CD4-positive, alpha-beta T cell treated with Interleukin-21 for 1 hour (primary cell): Measurements from ENCODE around the gene MPDU1.
A peak's percentile ranks its signal among the peaks of the same experiment; 100 is the strongest.

Experiments
- DNase-seq: peaks from one replicate; pipeline ENCODE4 v3.0.0-alpha.2; 2020

The MPDU1 gene

DNA sequence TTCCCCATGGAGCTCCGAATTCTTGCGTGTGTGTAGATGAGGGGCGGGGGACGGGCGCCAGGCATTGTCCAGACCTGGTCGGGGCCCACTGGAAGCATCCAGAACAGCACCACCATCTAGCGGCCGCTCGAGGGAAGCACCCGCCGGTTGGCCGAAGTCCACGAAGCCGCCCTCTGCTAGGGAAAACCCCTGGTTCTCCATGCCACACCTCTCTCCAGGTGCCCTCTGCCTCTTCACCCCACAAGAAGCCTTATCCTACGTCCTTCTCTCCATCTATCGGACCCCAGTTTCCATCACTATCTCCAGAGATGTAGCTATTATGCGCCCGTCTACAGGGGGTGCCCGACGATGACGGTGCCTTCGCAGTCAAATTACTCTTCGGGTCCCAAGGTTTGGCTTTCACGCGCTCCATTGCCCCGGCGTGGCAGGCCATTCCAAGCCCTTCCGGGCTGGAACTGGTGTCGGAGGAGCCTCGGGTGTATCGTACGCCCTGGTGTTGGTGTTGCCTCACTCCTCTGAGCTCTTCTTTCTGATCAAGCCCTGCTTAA is 22.6 kb upstream of the MPDU1 start:
- peak; percentile 86 for DNase-seq

DNA sequence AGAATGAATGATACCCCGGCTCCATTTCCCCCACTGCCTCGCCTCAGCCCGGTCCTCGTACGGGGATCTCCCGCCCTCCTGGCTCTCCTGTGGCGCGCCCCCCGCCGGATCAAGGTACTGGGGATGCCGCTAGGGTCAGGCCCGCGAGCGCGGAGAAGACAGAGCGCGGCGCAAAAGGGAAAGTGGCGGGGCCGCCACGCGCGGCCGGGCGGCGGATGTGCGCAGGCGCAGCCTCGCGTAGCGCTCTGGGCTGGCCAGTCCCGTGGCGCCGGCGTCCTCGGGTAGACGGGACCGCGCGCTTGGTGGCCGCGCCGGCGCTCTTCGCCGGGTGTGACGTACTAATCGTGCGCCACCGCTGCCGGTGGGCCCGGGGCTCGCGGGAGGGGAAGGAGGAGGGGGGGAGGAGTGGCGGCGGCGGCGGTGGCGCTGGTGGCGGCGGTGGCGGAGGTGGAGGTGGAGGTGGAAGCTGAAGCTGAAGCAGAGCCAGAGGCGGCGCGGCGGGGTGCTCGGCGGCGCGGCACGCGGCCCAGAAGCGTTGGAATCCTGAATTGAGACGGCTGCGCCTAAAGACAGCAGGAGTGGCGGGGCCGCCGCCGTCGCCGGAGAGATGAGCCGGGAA is 22.0 kb upstream of the MPDU1 start, which contains the start of gene SENP3:
SENP3 (plus strand) TSS at position 331 of the 619 bp plus-strand sequence. CDS start 1,158 bp downstream, outside the sequence.
- peak; percentile 94 for DNase-seq

DNA sequence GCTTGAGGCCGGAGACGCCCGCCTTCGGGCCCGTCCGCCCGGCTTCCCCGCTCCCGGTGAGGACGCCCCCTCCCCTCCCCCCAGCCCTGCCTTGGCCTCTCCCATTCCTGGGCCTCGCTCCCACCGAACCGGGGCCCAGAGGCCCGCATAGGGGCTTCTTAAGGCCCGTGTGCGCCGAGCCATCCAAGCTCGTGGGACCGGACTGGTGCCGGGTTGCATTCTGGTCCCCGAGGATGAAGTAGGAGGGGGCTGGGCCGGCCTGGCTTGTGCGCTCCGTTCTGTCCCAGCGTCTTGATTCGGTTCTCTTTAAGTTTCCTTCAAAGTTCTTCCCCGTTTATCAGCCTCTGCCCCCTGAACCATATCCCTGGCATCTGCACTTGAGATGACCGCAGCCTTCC is 21.4 kb upstream of the MPDU1 start:
- no peak for DNase-seq

DNA sequence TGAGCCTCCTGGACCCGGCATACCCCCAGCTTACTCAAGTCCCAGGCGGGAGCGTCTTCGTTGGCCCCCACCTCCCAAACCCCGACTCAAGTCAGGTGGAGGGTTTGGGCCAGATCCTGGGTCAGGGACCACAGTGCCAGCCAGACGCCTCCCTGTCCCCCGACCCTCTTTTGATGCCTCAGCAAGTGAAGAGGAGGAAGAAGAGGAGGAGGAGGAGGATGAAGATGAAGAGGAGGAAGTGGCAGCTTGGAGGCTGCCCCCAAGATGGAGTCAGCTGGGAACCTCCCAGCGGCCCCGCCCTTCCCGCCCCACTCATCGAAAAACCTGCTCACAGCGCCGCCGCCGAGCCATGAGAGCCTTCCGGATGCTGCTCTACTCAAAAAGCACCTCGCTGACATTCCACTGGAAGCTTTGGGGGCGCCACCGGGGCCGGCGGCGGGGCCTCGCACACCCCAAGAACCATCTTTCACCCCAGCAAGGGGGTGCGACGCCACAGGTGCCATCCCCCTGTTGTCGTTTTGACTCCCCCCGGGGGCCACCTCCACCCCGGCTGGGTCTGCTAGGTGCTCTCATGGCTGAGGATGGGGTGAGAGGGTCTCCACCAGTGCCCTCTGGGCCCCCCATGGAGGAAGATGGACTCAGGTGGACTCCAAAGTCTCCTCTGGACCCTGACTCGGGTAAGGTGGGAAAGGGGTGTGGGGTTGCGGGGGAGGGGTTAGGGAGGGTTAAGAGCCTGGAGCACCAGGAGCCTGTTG is 20.4 kb upstream of the MPDU1 start:
- no peak for DNase-seq

DNA sequence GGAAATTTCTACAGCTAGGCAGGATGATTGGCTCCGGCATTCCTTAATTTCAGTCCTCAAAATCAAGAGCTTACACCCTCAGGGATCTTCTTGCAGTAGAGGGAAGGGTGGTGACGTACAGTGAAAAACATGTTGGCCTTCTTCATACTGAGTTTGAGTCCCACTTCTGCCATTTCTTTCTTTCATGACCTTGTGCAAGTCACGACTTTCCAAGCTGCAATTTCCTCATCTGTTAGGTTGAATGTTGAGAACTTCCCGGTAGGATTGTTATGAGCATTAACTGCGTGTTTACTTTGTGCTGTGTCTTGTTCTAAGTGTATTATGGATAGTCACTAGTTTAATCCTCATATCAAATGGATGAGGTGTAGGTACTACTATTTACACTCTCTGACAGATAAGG is 14.1 kb upstream of the MPDU1 start:
- DNase-seq, result no peak

DNA sequence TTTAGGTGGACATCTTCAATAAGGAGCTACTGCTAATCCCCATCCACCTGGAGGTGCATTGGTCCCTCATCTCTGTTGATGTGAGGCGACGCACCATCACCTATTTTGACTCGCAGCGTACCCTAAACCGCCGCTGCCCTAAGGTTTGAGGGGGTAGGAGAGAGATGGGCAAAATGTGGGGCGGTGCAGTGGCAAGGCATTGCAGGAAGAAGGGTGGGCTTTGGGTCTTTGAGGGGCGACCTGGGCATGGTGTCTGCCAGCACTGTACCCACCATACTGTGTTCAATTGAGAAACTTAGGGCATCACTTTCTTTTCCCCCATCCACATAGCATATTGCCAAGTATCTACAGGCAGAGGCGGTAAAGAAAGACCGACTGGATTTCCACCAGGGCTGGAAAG is 13.3 kb upstream of the MPDU1 start:
- DNase-seq, result no peak

DNA sequence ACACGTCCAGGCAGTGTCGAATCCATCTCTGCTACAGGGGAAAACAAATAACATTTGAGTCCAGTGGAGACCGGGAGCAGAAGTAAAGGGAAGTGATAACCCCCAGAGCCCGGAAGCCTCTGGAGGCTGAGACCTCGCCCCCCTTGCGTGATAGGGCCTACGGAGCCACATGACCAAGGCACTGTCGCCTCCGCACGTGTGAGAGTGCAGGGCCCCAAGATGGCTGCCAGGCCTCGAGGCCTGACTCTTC is 11.4 kb upstream of the MPDU1 start:
- no peak for DNase-seq

DNA sequence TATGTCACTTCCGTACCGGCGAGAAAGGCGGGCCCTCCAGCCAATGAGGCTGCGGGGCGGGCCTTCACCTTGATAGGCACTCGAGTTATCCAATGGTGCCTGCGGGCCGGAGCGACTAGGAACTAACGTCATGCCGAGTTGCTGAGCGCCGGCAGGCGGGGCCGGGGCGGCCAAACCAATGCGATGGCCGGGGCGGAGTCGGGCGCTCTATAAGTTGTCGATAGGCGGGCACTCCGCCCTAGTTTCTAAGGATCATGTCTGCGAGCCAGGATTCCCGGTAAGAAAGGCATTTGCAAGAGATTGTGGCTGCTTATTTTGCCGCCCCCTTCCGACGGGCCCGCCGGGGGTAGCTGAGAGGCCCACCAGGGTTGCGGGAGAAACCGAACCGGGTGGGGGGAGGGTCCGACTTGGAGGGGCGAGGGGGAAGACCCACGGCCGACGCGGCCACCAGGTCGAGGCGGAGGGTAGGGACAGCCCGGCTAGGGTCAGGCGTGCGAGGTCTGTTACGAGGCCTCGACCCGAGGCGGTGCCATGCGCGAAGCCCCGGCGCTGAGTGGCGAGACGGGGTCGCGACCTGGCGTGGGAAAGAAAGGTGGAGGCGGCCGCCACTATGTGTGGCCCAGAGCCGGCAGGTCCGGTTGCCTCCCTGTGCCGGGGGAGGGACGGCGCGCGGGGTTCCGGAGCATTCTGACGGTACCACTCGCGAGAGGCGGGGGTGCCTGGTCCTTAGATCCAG is 10.9 kb upstream of the MPDU1 start:
- peak; percentile 100 for DNase-seq

DNA sequence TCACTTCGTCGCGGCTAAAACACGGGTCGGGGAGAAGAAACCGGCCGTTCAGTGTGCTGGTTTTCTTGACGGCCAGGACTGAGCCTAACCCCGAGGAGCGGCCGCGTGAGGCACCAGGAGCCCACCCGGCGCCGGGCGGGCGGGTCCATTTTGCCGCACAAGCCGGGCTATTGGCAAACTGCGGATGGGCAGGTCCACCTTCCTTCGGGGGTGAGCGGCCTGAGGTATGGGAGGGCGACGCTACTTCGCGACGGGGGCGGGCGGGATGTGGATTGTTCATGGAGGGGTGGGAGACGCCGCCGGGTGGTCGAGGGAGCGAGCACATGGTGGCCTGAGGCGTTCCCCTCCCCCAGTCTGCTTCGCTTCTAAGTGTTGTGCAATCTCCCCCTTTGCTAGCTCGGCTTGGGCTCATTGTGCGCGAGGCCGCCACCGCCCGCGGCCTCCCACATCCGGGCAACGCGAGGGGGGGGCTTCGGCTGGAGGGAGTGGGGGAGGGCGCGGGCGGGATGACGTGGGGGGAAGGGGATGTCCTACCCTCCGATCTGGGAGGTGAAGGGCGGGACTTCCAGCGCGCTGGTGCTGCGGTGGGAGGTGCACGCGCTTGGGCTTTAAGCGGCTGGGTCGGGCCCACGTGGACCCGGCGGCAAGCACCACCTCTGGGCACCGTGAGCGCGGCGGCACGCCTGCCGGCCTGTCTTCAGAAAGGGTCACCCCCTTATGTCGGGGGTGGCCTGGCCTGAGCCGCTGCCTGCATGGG is 10.2 kb upstream of the MPDU1 start:
- peak; percentile 95 for DNase-seq

DNA sequence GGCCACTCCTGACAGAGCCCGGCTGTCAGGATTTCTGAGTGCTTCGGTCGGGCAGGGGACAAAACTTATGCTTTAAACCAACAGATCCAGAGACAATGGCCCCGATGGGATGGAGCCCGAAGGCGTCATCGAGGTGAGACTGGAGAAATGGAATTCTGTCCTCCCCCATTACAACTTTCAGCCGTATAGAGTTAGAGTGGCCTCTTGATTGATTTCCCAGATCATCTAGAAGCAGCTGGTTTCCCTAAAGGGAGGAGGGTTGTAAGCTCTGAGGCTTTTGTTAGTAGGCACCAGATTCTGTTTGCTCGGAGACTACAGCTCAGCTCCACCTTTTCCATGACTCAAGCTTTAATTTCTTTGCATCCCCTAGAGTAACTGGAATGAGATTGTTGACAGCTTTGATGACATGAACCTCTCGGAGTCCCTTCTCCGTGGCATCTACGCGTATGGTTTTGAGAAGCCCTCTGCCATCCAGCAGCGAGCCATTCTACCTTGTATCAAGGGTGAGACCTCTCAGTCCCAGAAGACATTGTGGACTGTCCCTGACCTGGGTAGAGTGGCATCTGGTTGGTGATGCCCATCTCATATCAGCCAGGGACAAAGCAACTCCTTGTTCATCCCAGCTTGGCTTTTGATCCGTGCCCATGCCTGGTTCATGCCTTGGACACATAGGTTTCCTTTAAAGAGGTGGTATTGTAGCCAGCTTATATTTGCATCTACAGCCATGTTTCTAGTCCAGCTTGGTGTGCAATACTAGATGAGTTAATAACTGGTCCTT is 9.3 kb upstream of the MPDU1 start:
- DNase-seq, result no peak

DNA sequence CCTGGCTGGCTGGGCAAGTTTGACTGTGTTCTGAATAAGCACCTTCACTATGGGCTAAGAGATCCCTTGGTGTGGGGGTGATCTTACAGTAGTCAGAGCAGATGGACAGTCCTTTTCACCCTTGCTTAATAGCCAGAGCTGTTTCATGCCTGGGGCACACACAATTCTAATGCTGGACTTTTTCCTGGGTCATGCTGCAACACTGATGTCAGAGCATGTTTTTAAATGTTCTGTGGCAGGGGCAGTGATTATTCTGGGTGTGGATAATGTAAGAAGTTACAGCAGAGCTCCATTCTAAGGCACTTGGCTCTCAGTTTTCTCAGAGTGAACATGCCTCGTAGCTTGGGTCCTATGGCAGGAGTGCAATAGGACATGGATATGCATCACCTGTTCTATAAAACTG is 8.2 kb upstream of the MPDU1 start:
- no peak for DNase-seq

DNA sequence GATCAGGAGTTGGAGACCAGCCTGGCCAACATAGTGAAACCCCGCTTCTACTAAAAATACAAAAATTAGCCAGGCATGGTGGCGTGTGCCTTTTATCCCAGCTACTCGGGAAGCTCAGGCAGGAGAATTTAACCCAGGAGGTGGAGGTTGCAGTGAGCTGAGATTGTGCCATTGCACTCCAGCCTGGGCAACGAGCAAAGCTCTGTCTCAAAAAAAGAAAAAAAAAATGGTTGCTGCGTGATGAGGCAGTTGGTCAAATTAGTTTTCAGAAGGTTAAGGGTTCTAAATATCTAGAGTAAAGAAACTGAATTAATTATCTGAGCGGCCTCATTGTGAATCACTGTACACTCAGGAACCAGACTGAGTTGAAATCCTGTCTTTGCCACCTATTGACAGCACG is 7.7 kb upstream of the MPDU1 start:
- no peak for DNase-seq

DNA sequence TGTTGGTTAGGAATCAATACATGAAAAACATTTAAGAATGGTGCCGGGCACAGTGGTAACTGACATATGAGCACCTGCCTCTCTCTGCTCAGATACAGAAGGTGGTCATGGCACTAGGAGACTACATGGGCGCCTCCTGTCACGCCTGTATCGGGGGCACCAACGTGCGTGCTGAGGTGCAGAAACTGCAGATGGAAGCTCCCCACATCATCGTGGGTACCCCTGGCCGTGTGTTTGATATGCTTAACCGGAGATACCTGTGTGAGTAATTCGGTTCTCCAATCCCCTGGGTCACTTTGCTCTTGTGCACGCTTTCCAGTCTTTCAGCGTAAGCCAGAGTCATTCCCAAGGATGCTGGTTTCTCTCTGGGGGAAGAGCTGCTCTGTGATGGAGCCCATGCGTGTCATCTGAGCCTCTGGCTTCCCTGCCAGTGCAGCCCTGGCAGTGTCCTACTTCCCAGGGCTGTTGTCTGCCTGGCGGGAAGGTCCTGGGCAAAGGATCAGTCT is 7.2 kb upstream of the MPDU1 start:
- DNase-seq, result no peak

DNA sequence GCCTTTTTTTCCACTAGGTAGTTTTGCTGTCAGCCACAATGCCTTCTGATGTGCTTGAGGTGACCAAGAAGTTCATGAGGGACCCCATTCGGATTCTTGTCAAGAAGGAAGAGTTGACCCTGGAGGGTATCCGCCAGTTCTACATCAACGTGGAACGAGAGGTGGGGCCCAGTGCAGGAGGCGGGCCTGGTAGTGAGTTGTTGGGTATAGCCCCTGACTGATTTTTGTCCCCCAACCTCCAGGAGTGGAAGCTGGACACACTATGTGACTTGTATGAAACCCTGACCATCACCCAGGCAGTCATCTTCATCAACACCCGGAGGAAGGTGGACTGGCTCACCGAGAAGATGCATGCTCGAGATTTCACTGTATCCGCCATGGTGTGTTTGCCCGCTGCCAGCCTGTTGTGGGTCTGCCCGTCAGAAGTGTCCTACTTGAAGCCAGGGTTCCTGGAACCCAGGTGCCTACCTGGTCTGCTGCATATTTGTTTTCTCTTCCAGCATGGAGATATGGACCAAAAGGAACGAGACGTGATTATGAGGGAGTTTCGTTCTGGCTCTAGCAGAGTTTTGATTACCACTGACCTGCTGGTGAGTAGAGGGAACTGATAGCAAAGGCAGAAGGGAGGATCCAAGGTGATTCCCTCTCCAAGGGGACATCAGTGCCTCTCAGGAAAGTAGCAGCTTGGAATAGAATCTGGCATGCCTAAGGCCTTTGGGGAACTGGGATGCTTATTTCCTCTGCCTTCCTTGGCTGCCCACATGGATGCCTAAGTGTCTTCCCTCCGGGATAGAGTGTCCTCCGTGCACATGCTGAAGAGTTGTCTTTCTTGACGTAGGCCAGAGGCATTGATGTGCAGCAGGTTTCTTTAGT is 6.1 kb upstream of the MPDU1 start:
- DNase-seq, result no peak

DNA sequence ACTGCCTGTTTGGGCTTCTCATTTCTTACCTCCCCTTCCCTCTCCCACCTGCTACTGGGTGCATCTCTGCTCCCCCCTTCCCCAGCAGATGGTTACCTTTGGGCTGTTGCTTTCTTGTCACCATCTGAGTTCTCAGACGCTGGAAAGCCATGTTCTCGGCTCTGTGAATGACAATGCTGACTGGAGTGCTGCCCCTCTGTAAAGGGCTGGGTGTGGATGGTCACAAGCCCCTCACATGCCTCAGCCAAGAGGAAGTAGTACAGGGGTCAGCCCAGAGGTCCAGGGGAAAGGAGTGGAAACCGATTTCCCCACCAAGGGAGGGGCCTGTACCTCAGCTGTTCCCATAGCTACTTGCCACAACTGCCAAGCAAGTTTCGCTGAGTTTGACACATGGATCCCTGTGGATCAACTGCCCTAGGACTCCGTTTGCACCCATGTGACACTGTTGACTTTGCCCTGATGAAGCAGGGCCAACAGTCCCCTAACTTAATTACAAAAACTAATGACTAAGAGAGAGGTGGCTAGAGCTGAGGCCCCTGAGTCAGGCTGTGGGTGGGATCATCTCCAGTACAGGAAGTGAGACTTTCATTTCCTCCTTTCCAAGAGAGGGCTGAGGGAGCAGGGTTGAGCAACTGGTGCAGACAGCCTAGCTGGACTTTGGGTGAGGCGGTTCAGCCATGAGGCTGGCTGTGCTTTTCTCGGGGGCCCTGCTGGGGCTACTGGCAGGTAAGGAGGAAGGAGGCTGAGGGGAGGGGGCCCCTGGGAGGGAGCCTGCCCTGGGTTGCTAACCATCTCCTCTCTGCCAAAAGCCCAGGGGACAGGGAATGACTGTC is 4.4 kb upstream of the MPDU1 start, which contains the start of gene CD68:
CD68 (plus strand) TSS at position 638 of the 833 bp plus-strand sequence; CDS start at position 678, 40 bp downstream.
- DNase-seq, result peak; percentile 70

DNA sequence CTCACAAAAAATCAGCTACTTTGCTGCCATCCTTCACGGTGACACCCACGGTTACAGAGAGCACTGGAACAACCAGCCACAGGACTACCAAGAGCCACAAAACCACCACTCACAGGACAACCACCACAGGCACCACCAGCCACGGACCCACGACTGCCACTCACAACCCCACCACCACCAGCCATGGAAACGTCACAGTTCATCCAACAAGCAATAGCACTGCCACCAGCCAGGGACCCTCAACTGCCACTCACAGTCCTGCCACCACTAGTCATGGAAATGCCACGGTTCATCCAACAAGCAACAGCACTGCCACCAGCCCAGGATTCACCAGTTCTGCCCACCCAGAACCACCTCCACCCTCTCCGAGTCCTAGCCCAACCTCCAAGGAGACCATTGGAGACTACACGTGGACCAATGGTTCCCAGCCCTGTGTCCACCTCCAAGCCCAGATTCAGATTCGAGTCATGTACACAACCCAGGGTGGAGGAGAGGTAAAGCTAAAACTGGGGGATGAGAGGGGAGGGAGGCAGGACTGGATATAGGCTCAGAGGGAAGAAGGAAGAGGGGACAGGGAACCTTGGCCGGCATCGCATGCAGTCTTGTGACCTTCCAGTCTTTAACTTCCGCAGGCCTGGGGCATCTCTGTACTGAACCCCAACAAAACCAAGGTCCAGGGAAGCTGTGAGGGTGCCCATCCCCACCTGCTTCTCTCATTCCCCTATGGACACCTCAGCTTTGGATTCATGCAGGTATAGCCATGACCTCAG is 3.6 kb upstream of the MPDU1 start:
- DNase-seq, result peak; percentile 56

DNA sequence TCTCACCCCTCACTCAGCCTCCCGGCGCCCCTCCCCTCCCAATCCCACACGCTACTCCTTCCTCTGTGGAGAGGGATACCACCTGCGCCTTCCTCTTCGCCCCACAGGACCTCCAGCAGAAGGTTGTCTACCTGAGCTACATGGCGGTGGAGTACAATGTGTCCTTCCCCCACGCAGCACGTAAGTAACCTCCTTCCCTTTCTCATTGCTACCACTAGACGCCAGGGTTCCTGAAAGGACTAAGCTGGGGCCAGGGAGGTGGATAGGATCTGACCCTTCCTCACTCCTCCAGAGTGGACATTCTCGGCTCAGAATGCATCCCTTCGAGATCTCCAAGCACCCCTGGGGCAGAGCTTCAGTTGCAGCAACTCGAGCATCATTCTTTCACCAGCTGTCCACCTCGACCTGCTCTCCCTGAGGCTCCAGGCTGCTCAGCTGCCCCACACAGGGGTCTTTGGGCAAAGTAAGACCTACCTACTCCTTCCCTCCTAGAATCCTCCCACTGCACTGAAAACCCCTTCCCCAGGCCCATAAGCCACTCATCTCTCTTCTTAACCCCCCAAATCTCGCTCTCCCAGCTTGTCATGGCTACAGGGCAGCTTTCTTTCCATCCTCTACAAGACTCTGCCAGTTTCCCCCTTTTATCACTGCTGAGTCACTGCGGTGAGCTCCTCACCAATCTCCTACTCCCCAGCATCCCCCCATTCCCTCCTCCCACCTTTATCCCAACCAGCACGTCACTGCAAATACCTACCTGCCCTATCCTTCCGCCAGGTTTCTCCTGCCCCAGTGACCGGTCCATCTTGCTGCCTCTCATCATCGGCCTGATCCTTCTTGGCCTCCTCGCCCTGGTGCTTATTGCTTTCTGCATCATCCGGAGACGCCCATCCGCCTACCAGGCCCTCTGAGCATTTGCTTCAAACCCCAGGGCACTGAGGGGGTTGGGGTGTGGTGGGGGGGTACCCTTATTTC is 2.8 kb upstream of the MPDU1 start:
- no peak for DNase-seq
